HS-27A (cell line): Measurements from ENCODE around the gene GATAD2A.

Experiments used
- DNase-seq: peaks from one replicate; pipeline ENCODE4 v3.0.0-alpha.2; 2012; ENCODE audit warnings: low read depth, missing footprints

The GATAD2A gene

GRCh38 chr19:19532806-19533701, 127.6 kb downstream of the GATAD2A start:
- no peak for DNase-seq

- DNase-seq, result no peak
Observed at GRCh38 chr19:19533841-19534240, 128.4 kb downstream of the GATAD2A start.

- no peak for DNase-seq
Observed at GRCh38 chr19:19534556-19535265, 129.2 kb downstream of the GATAD2A start.

- no peak for DNase-seq
Observed at GRCh38 chr19:19535311-19536191, 130.1 kb downstream of the GATAD2A start.

- no peak for DNase-seq
Observed at GRCh38 chr19:19537075-19538048, 131.9 kb downstream of the GATAD2A start.

- no peak for DNase-seq
Observed at GRCh38 chr19:19538061-19538784, 132.7 kb downstream of the GATAD2A start, which contains the start of gene CILP2. TSS of gene CILP2 (plus strand) at chr19:19538265. CDS start at chr19:19538350, 85 bp downstream.

GRCh38 chr19:19538785-19539166, 133.3 kb downstream of the GATAD2A start:
- DNase-seq, result no peak

- no peak for DNase-seq
Observed at GRCh38 chr19:19539698-19540063, 134.2 kb downstream of the GATAD2A start.

- DNase-seq, result no peak
Observed at GRCh38 chr19:19540064-19540714, 134.7 kb downstream of the GATAD2A start.

GRCh38 chr19:19540715-19541515, 135.4 kb downstream of the GATAD2A start:
- no peak for DNase-seq

GRCh38 chr19:19541616-19542015, 136.1 kb downstream of the GATAD2A start:
- DNase-seq, result no peak

- no peak for DNase-seq
Observed at GRCh38 chr19:19542507-19542906, 137.0 kb downstream of the GATAD2A start.

- DNase-seq, result no peak
Observed at GRCh38 chr19:19543101-19543500, 137.6 kb downstream of the GATAD2A start.

GRCh38 chr19:19543640-19544039, 138.2 kb downstream of the GATAD2A start:
- no peak for DNase-seq

GRCh38 chr19:19544257-19544953, 138.9 kb downstream of the GATAD2A start:
- no peak for DNase-seq

GRCh38 chr19:19544954-19545591, 139.6 kb downstream of the GATAD2A start:
- no peak for DNase-seq

GRCh38 chr19:19545707-19546106, 140.2 kb downstream of the GATAD2A start:
- DNase-seq, result no peak

GRCh38 chr19:19546751-19547162, 141.3 kb downstream of the GATAD2A start:
- DNase-seq, result no peak
